Panc1 (cell line): ENCODE measurements around the gene GPR137. TPM values are rescaled to one million over a fixed set of nuclear protein-coding genes. Genes with fewer than 3 reads are reported as not detected.

Source experiments
- ATAC-seq: fragments of 200-7000 bp; cut with Tn5 transposase; 2 replicates; pipeline ENCODE4 v1.9.1; 2020; ENCODE audit warnings: mild to moderate bottlenecking, moderate library complexity
- Bru-seq: library from RNA; stranded (reverse); fragments of 400-500 nt; gene quantifications from one replicate; lab custom pipeline; 2021; lab: Mats Ljungman, UMichigan
- BruChase-seq, 2 experiments: library from RNA; stranded (reverse); fragments of 400-500 nt; gene quantifications; one replicate each; lab custom pipeline; 2021; lab: Mats Ljungman, UMichigan
- BruUV-seq: library from RNA; stranded (reverse); fragments of 400-500 nt; replicated peaks from 2 replicates; lab custom pipeline; 2021; lab: Mats Ljungman, UMichigan
- CTCF ChIA-PET: fragments of 300-600 bp; sonication (Branson Sonifier 250); formaldehyde crosslinking; loops from one replicate; lab custom pipeline; 2022; ENCODE audit warnings: antibody characterized with exemption; lab: Charles Lee
- POLR2A ChIA-PET: fragments of 300-600 bp; sonication (Branson Sonifier 250); formaldehyde crosslinking; loops from one replicate; lab custom pipeline; 2022; ENCODE audit warnings: antibody characterized with exemption; lab: Charles Lee
- DNase-seq: peaks from one replicate; pipeline ENCODE4 v3.0.0-alpha.2; 2010; ENCODE audit warnings: low read depth, low spot score
- H3K27ac ChIP-seq: 2 replicates; pipeline ENCODE4 v1.5.1; 2011; ENCODE audit warnings: mild to moderate bottlenecking, low read length, inconsistent platforms
- H3K27me3 ChIP-seq: fragments of 200-500 bp; sonication (Bioruptor generic); 2 replicates; pipeline ENCODE4 v1.6.0; 2014; ENCODE audit warnings: low read length, inconsistent platforms; ENCODE audit not compliant: control insufficient read depth, insufficient read depth
- H3K36me3 ChIP-seq: fragments of 200-500 bp; sonication (Bioruptor generic); 2 replicates; pipeline ENCODE4 v1.5.1; 2014; ENCODE audit warnings: inconsistent platforms, mild to moderate bottlenecking, low read length, moderate library complexity; ENCODE audit not compliant: control insufficient read depth, insufficient read depth
- H3K4me1 ChIP-seq: 2 replicates; pipeline ENCODE4 v1.5.1; 2011; ENCODE audit warnings: inconsistent platforms, mild to moderate bottlenecking, low read length, moderate library complexity; ENCODE audit not compliant: control insufficient read depth, insufficient read depth
- H3K4me3 ChIP-seq, 2 experiments: 2 replicates each; pipeline ENCODE4 v1.5.1; 2011 to 2012; ENCODE audit warnings: low read depth in 2 of 2, low read length in 2 of 2, mild to moderate bottlenecking in 2 of 2, inconsistent platforms in 1 of 2, moderate library complexity in 1 of 2
- H3K9me3 ChIP-seq: fragments of 200-500 bp; sonication (Bioruptor generic); 2 replicates; pipeline ENCODE4 v1.5.1; 2014; ENCODE audit warnings: low read depth, mild to moderate bottlenecking, inconsistent platforms, low read length, moderate library complexity; ENCODE audit not compliant: control insufficient read depth, insufficient read depth
- POLR2AphosphoS5 ChIP-seq: IDR thresholded peaks from 2 replicates; pipeline ENCODE4 v1.6.1; 2012; ENCODE audit warnings: mild to moderate bottlenecking, low read depth, low read length, moderate library complexity
- SIN3A ChIP-seq: IDR thresholded peaks from 2 replicates; pipeline ENCODE4 v1.6.1; 2012; ENCODE audit warnings: low read depth, mild to moderate bottlenecking, low read length, moderate library complexity, borderline replicate concordance; ENCODE audit not compliant: insufficient read depth
- TCF7L2 ChIP-seq: IDR thresholded peaks from 2 replicates; pipeline ENCODE4 v1.6.1; 2011; ENCODE audit warnings: mild to moderate bottlenecking, low read depth, low read length, inconsistent platforms
- in situ Hi-C: cut with HindIII; loops from 2 replicates; pipeline ENCODE4 v1.10.0; 2016; ENCODE audit warnings: low sequenced_read_pairs, low pct_unique_long_range_greater_than_20kb
- intact Hi-C: fragments of 100-400 bp; cut with micrococcal nuclease; formaldehyde crosslinking; loops from one replicate; pipeline ENCODE4 v1.10.0; 2022; ENCODE audit not compliant: unreplicated experiment
- long read RNA-seq: library from polyadenylated mRNA; unstranded; transcript quantifications from one replicate; pipeline ENCODE4 v2.0.0, GENCODE V29; 2021; ENCODE audit not compliant: unreplicated experiment
- polyA plus RNA-seq: library from polyadenylated mRNA; unstranded; fragments of >200 nt; gene quantifications from one replicate; pipeline ENCODE4 v1.2.1, GENCODE V29; 2012; ENCODE audit warnings: missing spikeins; ENCODE audit not compliant: insufficient read length
- total RNA-seq: library from RNA; stranded (reverse); gene quantifications from one replicate; pipeline ENCODE4 v1.2.1, GENCODE V29; 2021; ENCODE audit not compliant: unreplicated experiment
- TF ChIP-seq, protein P1 (sequence below): fragments of 450-650 bp; IDR thresholded peaks from 2 replicates; pipeline ENCODE4 v1.5.1; 2017; ENCODE audit warnings: mild to moderate bottlenecking
- TF ChIP-seq, protein P2 (sequence below), 2 experiments: IDR thresholded peaks; 2 replicates each; pipeline ENCODE4 v1.6.1; 2011 to 2012; ENCODE audit warnings: low read depth in 2 of 2, control low read depth in 1 of 2, low read length in 1 of 2, mild to moderate bottlenecking in 1 of 2, moderate library complexity in 1 of 2; ENCODE audit not compliant: insufficient read depth in 1 of 2

The GPR137 gene, protein sequence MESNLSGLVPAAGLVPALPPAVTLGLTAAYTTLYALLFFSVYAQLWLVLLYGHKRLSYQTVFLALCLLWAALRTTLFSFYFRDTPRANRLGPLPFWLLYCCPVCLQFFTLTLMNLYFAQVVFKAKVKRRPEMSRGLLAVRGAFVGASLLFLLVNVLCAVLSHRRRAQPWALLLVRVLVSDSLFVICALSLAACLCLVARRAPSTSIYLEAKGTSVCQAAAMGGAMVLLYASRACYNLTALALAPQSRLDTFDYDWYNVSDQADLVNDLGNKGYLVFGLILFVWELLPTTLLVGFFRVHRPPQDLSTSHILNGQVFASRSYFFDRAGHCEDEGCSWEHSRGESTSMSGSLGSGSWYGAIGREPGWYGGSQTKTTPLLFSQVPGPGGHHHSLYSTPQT
- total RNA-seq (183 TPM), Bru-seq, nascent RNA (percentile 63 among the genes with signal in this experiment), BruChase-seq, experiment 1, labeled RNA remaining after a 2-hour chase (percentile 81 among the genes with signal in this experiment), BruChase-seq, experiment 2, labeled RNA remaining after a 6-hour chase (percentile 88 among the genes with signal in this experiment)
- polyA plus RNA-seq = 237 TPM
- long read RNA-seq, transcript GPR137-202 (7 exons, 1,478 nt) = minor isoform, 8 of 130 reads
- long read RNA-seq, transcript GPR137-204 (7 exons, 1,596 nt) = major isoform, 17 of 130 reads
- long read RNA-seq, transcript GPR137-201 (7 exons, 1,485 nt) = minor isoform, 10 of 130 reads
- long read RNA-seq, partial matches to known transcripts = 35 of 130 reads
- long read RNA-seq, other reads (novel, unspliced or antisense) = 58 of 130 reads

DNA sequence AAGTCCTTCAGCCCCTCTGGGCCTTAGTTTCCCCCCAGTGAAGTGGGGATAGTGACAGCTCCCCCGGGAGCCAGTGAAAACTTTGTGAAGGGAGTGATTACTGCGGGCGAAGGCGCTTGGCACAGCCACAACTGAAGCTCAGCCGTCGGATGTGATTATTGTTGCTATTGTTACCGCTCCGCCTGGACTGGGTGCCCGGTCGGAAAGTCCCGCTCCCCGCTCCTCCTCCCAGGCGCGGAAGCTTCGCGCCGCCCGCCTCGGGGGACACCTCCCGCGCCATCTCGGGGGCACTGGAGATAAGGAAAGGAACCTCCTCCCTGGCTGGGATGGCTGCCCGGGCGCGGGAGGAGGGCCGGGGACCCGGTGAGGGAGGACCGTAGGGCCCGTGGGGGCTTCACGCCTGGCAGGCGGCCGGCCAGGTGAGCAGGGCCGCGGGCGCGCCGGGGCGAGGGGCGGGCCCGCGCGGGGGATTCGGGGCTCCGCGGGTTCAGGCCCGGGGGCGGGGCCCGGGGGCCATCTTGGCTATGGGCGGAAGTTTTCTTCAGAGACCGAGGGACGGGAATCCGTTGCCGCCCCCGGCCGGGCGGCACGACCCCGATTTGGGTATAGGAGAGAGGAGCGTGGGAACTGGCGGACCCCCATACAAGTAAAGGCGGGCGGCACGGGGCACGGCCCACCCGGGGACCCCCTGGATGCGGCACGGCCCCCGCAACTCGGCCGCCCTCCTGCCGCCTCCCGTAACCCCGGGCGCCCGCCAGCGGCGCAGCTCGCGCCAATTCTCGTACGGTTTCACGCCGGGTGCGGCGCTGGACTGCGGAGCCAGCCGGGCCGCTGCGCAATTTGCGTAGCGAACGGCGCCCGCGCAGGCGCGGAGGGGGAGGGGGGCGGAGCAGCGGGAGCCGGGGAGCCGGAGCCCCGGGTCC is at the start of gene GPR137:
Gene GPR137, plus strand, starts transcription at position 887 of the 923 bp plus-strand sequence. CDS start 677 bp downstream, outside the sequence.
- POLR2A ChIA-PET = interaction anchor here (0.5 to 1.5 kb wide), 4 partner anchors 9 to 32 kb away, joined by 3 to 10 read pairs (median 4); partner anchors contain the start of genes ESRRA, PRDX5 and TRMT112
- no peaks in the 10 kb centered on the region; the same call in 1 of the 2 replicates for H3K36me3 ChIP-seq
- peak within 1 kb of the TSS; percentile 83 for H3K27ac ChIP-seq
- CTCF ChIA-PET = interaction anchor here (0.6 to 1.5 kb wide), 6 partner anchors 16 to 33 kb away, joined by 3 to 20 read pairs (median 4); partner anchors contain the start of gene PRDX5
- H3K9me3 ChIP-seq = no peaks in the 10 kb centered on the region
- no peak for DNase-seq
- H3K4me3 ChIP-seq = peak within 1 kb of the TSS; percentile 57 to 98
- peak; percentile 74 for ATAC-seq
- no peaks in the 10 kb centered on the region for H3K27me3 ChIP-seq
- intact Hi-C loops (no loop called here), in situ Hi-C loops (no loop called here)
- BruUV-seq = TSS peak; percentile 85
- TF ChIP-seq TCF7L2 (no peak; the same call in 1 of the 2 replicates), SIN3A (peak; percentile 82; the same call in 1 of the 2 replicates), POLR2AphosphoS5 (peak; percentile 64)
- TF ChIP-seq, protein P1, sequence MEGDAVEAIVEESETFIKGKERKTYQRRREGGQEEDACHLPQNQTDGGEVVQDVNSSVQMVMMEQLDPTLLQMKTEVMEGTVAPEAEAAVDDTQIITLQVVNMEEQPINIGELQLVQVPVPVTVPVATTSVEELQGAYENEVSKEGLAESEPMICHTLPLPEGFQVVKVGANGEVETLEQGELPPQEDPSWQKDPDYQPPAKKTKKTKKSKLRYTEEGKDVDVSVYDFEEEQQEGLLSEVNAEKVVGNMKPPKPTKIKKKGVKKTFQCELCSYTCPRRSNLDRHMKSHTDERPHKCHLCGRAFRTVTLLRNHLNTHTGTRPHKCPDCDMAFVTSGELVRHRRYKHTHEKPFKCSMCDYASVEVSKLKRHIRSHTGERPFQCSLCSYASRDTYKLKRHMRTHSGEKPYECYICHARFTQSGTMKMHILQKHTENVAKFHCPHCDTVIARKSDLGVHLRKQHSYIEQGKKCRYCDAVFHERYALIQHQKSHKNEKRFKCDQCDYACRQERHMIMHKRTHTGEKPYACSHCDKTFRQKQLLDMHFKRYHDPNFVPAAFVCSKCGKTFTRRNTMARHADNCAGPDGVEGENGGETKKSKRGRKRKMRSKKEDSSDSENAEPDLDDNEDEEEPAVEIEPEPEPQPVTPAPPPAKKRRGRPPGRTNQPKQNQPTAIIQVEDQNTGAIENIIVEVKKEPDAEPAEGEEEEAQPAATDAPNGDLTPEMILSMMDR = no peak
- TF ChIP-seq, protein P2, sequence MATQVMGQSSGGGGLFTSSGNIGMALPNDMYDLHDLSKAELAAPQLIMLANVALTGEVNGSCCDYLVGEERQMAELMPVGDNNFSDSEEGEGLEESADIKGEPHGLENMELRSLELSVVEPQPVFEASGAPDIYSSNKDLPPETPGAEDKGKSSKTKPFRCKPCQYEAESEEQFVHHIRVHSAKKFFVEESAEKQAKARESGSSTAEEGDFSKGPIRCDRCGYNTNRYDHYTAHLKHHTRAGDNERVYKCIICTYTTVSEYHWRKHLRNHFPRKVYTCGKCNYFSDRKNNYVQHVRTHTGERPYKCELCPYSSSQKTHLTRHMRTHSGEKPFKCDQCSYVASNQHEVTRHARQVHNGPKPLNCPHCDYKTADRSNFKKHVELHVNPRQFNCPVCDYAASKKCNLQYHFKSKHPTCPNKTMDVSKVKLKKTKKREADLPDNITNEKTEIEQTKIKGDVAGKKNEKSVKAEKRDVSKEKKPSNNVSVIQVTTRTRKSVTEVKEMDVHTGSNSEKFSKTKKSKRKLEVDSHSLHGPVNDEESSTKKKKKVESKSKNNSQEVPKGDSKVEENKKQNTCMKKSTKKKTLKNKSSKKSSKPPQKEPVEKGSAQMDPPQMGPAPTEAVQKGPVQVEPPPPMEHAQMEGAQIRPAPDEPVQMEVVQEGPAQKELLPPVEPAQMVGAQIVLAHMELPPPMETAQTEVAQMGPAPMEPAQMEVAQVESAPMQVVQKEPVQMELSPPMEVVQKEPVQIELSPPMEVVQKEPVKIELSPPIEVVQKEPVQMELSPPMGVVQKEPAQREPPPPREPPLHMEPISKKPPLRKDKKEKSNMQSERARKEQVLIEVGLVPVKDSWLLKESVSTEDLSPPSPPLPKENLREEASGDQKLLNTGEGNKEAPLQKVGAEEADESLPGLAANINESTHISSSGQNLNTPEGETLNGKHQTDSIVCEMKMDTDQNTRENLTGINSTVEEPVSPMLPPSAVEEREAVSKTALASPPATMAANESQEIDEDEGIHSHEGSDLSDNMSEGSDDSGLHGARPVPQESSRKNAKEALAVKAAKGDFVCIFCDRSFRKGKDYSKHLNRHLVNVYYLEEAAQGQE (IDR thresholded peaks at IDR 0.05; ENCODE audit: insufficient read depth in 1 of 2, low read depth in 2 of 2, low read length in 1 of 2) = no peak
- peaks cover 25% of the 10 kb centered on the region for H3K4me1 ChIP-seq

DNA sequence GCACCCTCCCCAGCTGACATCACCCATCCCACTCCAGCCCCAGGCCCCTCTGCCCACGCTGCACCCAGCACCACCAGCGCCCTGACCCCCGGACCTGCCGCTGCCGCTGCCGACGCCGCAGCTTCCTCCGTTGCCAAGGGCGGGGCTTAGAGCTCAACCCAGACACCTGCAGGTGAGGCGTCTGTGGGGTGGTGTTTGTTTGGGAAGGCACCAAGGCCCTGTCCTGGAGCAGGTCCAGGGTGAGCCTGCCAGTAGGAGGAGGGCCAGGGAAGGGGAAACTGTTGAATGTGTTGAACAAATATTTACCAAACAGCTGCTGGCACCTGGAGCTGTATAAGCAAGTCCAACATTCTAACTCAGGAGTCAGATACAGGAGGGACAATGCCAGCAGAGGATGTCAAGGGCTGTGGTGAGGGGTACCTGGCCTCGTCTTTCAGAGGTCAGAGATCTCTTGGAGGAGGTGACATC is 48.1 kb upstream of the GPR137 start:
- no peak overlapping the region for H3K27ac ChIP-seq
- POLR2A ChIA-PET = no interaction called here
- CTCF ChIA-PET = no interaction called here
- in situ Hi-C loops (no loop called here), intact Hi-C loops (no loop called here)
- DNase-seq (no peak), ATAC-seq (no peak)
- no TSS peak for BruUV-seq
- no peaks in the 10 kb centered on the region for H3K27me3 ChIP-seq
- H3K4me1 ChIP-seq = peaks cover 25% of the 10 kb centered on the region
- H3K9me3 ChIP-seq = no peaks in the 10 kb centered on the region
- no peak overlapping the region for H3K4me3 ChIP-seq
- TF ChIP-seq TCF7L2 (no peak), POLR2AphosphoS5 (no peak), SIN3A (no peak)
- TF ChIP-seq, protein P1 = no peak
- TF ChIP-seq, protein P2 (IDR thresholded peaks at IDR 0.05; ENCODE audit: insufficient read depth in 1 of 2, low read depth in 2 of 2, low read length in 1 of 2) = no peak
- no peaks in the 10 kb centered on the region; the same call in 1 of the 2 replicates for H3K36me3 ChIP-seq
